GM23248 (cell line): ENCODE results near the gene ALX4. TPM values are rescaled to one million over a fixed set of nuclear protein-coding genes. Genes with fewer than 3 reads are reported as not detected.

Experiments
- DNase-seq: peaks from one replicate; pipeline ENCODE4 v3.0.0-alpha.2; 2015
- H2AFZ ChIP-seq: fragments of 200-600 bp; sonication (generic); 2 replicates; pipeline ENCODE4 v1.6.1; 2016; ENCODE audit warnings: antibody characterized with exemption
- H3F3A ChIP-seq: fragments of 200-600 bp; sonication (generic); 2 replicates; pipeline ENCODE4 v1.6.1; 2016; ENCODE audit warnings: mild to moderate bottlenecking, antibody characterized with exemption, mixed run types; ENCODE audit not compliant: insufficient read depth
- H3K27ac ChIP-seq: fragments of 200-600 bp; sonication (generic); 2 replicates; pipeline ENCODE4 v1.5.1; 2016; ENCODE audit warnings: mild to moderate bottlenecking
- H3K27me3 ChIP-seq: fragments of 200-600 bp; sonication (generic); replicated peaks from 2 replicates; pipeline ENCODE4 v1.6.1; 2016; ENCODE audit warnings: mild to moderate bottlenecking; ENCODE audit not compliant: insufficient read depth
- H3K36me3 ChIP-seq: fragments of 200-600 bp; sonication (generic); 2 replicates; pipeline ENCODE4 v1.6.1; 2016; ENCODE audit warnings: low read depth, mild to moderate bottlenecking
- H3K4me1 ChIP-seq: fragments of 200-600 bp; sonication (generic); 2 replicates; pipeline ENCODE4 v1.6.1; 2016; ENCODE audit warnings: mild to moderate bottlenecking; ENCODE audit not compliant: insufficient read depth
- H3K4me2 ChIP-seq: fragments of 200-600 bp; sonication (generic); one replicate; pipeline ENCODE4 v1.6.1; 2016; ENCODE audit warnings: mild to moderate bottlenecking; ENCODE audit not compliant: unreplicated experiment
- H3K4me3 ChIP-seq: fragments of 200-600 bp; sonication (generic); 2 replicates; pipeline ENCODE4 v1.5.1; 2016; ENCODE audit warnings: mild to moderate bottlenecking
- H3K79me2 ChIP-seq: fragments of 200-600 bp; sonication (generic); 2 replicates; pipeline ENCODE4 v1.6.1; 2016; ENCODE audit warnings: mild to moderate bottlenecking; ENCODE audit not compliant: insufficient read depth
- H3K9ac ChIP-seq: fragments of 200-600 bp; sonication (generic); 2 replicates; pipeline ENCODE4 v1.6.1; 2016; ENCODE audit warnings: mild to moderate bottlenecking
- H3K9me2 ChIP-seq: fragments of 200-600 bp; sonication (generic); 2 replicates; pipeline ENCODE4 v1.6.1; 2016; ENCODE audit warnings: mixed run types, mild to moderate bottlenecking, moderate library complexity; ENCODE audit not compliant: insufficient read depth
- H3K9me3 ChIP-seq: fragments of 200-600 bp; sonication (generic); one replicate; pipeline ENCODE4 v1.6.1; 2017; ENCODE audit warnings: low read depth
- H4K20me1 ChIP-seq: fragments of 200-600 bp; sonication (generic); 2 replicates; pipeline ENCODE4 v1.6.0; 2016; ENCODE audit not compliant: insufficient read depth
- EZH2 ChIP-seq: fragments of 200-600 bp; sonication (generic); IDR thresholded peaks from 2 replicates; pipeline ENCODE4 v1.6.1; 2018; ENCODE audit warnings: antibody characterized with exemption, mild to moderate bottlenecking; ENCODE audit not compliant: insufficient read depth, poor library complexity, severe bottlenecking
- EZH2phosphoT487 ChIP-seq: fragments of 200-600 bp; sonication (generic); IDR thresholded peaks from 2 replicates; pipeline ENCODE4 v1.6.1; 2018; ENCODE audit warnings: antibody characterized with exemption, moderate library complexity, mild to moderate bottlenecking, low read depth; ENCODE audit not compliant: insufficient read depth
- WGBS, 2 experiments: methylation state at CpG; one replicate each; pipeline ENCODE4 v1.1.6; 2015 to 2017; ENCODE audit warnings: low lambda C conversion rate in 2 of 2, low coverage in 1 of 2; ENCODE audit errors: missing lambda C conversion rate in 2 of 2; 5-methylcytosine and 5-hydroxymethylcytosine counted together
- in situ Hi-C: fragments of 300-500 bp; cut with MboI; formaldehyde crosslinking; loops from 2 replicates; pipeline ENCODE4 v1.15.0; 2020
- polyA plus RNA-seq: library from polyadenylated mRNA; unstranded; fragments of >200 nt; fragmentation: Nextera tagmentation; extraction: Ambion mirVana; gene quantifications from 2 replicates; pipeline ENCODE4 v1.2.1, GENCODE V29; 2016
- total RNA-seq: library from RNA; depleted of rRNA; stranded (reverse); fragments of >200 nt; shearing (Covaris generic); gene quantifications from 2 replicates; pipeline ENCODE4 v1.2.3, GENCODE V29; 2014

ALX4 gene
- total and polyA plus RNA-seq, 2 experiments from 2014 or later: not detected

DNA sequence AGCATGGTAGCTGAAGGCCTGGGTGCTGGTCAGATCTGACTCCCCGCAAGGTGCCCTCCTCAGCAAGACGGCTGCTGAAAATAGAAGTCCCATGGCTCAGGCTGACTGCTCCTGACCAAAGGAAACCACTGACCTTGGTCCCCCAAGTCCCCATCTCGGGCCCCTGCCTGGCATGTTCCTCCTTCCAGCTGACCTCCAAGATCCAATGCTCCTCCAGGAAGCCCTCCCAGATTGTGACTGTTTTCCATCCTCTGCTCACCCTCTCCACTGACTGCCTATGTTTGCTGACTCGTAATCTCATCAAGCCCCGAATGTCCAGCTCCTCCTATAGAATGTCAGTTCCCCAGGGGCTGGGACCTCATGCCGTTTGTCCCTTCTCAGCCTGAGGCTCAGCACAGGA lies 30.5 kb downstream of the ALX4 start:
- Histone ChIP-seq H3K9me3 (no peaks in the 10 kb centered on the region), H3F3A (no peaks in the 10 kb centered on the region), H3K9ac (no peak overlapping the region), H3K36me3 (no peaks in the 10 kb centered on the region), H3K27me3 (peaks cover 4% of the 10 kb centered on the region; the same call in 1 of the 2 replicates), H3K4me2 (no peak overlapping the region), H3K4me1 (no peaks in the 10 kb centered on the region), H3K4me3 (no peak overlapping the region), H4K20me1 (no peaks in the 10 kb centered on the region), H3K27ac (no peak overlapping the region), H3K9me2 (no peaks in the 10 kb centered on the region), H3K79me2 (no peaks in the 10 kb centered on the region), H2AFZ (no peak overlapping the region)
- in situ Hi-C loops: loop anchor here (25.0 kb wide), 1 partner anchor 633 kb away; no protein-coding TSS in a partner anchor
- no peak for TF ChIP-seq EZH2
- TF ChIP-seq EZH2phosphoT487: no peak
- WGBS, 2 experiments: 55 to 70% methylated on average over 6 of the region's 6 CpGs
- DNase-seq: no peak

DNA sequence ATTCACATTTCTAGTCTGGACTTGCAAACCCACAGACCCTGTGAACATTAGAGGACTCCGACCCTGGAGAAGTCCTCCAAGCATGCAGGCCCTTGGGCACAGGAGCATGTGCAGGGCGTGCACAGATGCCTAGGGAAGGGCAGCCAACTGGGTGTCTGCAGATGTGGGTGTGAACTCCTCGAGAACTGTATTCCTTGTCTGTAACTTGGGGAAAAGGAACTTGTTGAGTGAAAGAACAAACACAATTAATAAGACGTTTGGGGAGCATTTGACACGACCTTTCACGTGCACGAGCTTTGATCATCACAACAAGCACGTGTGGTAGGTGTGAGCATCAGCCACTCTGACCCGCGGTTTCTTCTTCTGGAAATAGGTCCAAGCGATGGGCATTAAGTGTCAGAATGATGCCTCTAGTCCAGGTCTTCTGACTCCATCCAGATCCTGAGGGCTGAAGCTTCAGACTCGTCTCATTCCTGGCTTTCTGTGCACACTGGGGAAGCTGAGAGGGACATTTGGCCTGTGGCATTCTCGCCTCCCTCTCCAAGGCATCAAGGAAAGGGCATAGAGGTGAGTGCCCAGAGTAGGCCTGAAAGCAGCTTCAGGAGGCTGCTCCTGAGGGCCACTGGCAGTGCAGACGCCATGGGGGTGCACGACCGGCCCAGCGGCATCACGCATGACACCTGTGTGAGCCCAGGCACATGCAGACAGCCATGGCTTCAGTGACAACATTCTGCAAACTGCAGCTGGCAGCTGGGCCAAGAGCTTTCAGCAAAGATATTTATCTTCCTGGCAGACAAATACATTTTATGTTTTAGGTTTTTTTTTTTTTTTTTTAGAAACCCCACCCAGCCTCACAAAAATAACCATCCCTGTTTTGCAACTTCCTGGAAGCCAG lies 32.5 kb downstream of the ALX4 start:
- no peak overlapping the region for H3K4me2 ChIP-seq
- H3K9ac ChIP-seq: no peak overlapping the region
- H3K9me3 ChIP-seq: no peaks in the 10 kb centered on the region
- no peaks in the 10 kb centered on the region for H3K4me1 ChIP-seq
- H3K4me3 ChIP-seq: no peak overlapping the region
- 41 to 42% methylated on average over 18 of the region's 18 CpGs for WGBS, 2 experiments
- H3F3A ChIP-seq: no peaks in the 10 kb centered on the region
- H3K9me2 ChIP-seq: no peaks in the 10 kb centered on the region
- H3K79me2 ChIP-seq: no peaks in the 10 kb centered on the region
- H2AFZ ChIP-seq: no peak overlapping the region
- in situ Hi-C loops: loop anchor here (25.0 kb wide), 1 partner anchor 635 kb away; no protein-coding TSS in a partner anchor
- DNase-seq: no peak
- H3K27me3 ChIP-seq: peaks cover 1% of the 10 kb centered on the region; the same call in 1 of the 2 replicates
- TF ChIP-seq EZH2phosphoT487 (no peak), EZH2 (no peak)
- H3K36me3 ChIP-seq: no peaks in the 10 kb centered on the region
- no peak overlapping the region for H3K27ac ChIP-seq
- no peaks in the 10 kb centered on the region for H4K20me1 ChIP-seq

DNA sequence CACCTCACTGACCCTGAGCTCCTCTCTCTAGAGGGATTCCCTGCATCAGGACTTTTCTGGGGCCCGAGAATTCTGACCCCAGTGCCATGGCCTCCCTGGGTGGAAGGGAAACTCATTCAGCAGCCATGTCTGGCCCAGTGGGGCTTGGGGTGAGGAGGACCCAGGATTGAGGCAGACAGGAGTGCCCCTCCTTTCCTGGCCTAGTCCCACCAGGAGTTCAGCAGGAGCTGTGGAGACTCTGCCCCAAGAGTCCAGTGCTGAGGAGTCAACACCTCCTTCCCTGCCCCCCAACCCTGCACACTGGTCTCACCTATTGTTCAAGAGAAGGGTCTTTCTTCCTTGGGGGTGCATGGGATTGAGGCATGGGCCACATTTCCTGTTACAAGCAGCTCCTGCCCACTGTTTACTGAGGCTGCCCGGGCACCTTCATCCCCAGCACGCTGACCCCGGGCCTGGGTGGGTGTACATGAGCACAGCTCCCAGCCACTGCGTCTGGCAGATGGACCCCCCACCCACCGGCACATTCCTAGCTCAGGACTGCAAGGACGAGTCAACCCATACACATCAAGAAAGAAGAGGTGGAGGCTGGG lies 33.9 kb downstream of the ALX4 start:
- no peaks in the 10 kb centered on the region for H4K20me1 ChIP-seq
- no peaks in the 10 kb centered on the region for H3K4me1 ChIP-seq
- H3K27ac ChIP-seq: no peak overlapping the region
- TF ChIP-seq EZH2 (no peak), EZH2phosphoT487 (no peak)
- in situ Hi-C loops: loop anchor here (25.0 kb wide), 1 partner anchor 636 kb away; no protein-coding TSS in a partner anchor
- no peaks in the 10 kb centered on the region for H3K9me3 ChIP-seq
- H3F3A ChIP-seq: no peaks in the 10 kb centered on the region
- H3K36me3 ChIP-seq: no peaks in the 10 kb centered on the region
- no peak overlapping the region for H3K4me3 ChIP-seq
- no peaks in the 10 kb centered on the region for H3K79me2 ChIP-seq
- no peaks in the 10 kb centered on the region for H3K9me2 ChIP-seq
- DNase-seq: no peak
- 59 to 60% methylated on average over 7 of the region's 7 CpGs for WGBS, 2 experiments
- no peaks in the 10 kb centered on the region; the same call in 1 of the 2 replicates for H3K27me3 ChIP-seq
- H3K9ac ChIP-seq: no peak overlapping the region
- no peak overlapping the region for H3K4me2 ChIP-seq
- no peak overlapping the region for H2AFZ ChIP-seq

DNA sequence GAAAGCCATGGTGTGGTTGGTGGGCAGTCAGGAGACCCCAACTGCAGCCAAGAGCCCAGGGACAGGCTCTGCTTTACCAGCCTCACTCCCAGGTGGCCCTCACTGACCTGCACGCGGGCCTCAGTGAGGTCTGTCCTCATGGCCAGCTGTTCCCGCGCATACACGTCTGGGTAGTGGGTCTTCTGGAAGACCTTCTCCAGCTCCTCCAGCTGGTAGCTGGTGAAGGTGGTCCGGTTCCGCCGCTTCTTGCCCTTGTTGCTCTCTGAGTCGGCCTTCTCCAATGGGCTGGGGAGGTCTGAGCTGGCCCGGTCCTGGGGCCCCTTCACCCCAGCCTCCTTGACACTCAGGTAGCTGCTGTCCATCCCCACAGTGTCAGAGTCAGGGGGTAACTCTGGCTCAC lies 34.7 kb downstream of the ALX4 start:
- whole genome bisulfite sequencing, 2 experiments: 85 to 88% methylated on average over 10 of the region's 10 CpGs
- no peaks in the 10 kb centered on the region; the same call in 1 of the 2 replicates for H3K27me3 ChIP-seq
- no peaks in the 10 kb centered on the region for H3F3A ChIP-seq
- H3K9ac ChIP-seq: no peak overlapping the region
- H3K27ac ChIP-seq: no peak overlapping the region
- DNase-seq: no peak
- in situ Hi-C loops: loop anchor here (25.0 kb wide), 1 partner anchor 637 kb away; no protein-coding TSS in a partner anchor
- no peak overlapping the region for H3K4me2 ChIP-seq
- no peaks in the 10 kb centered on the region for H3K36me3 ChIP-seq
- no peaks in the 10 kb centered on the region for H3K79me2 ChIP-seq
- no peak overlapping the region for H3K4me3 ChIP-seq
- H4K20me1 ChIP-seq: no peaks in the 10 kb centered on the region
- H2AFZ ChIP-seq: no peak overlapping the region
- H3K4me1 ChIP-seq: no peaks in the 10 kb centered on the region
- H3K9me3 ChIP-seq: no peaks in the 10 kb centered on the region
- TF ChIP-seq EZH2 (no peak), EZH2phosphoT487 (no peak)
- no peaks in the 10 kb centered on the region for H3K9me2 ChIP-seq
